ENCODE measurements around the gene GRK6. TPM values are rescaled to one million over a fixed set of nuclear protein-coding genes. Genes with fewer than 3 reads are reported as not detected.
"Not testable (repeated sequence)": the region's sequence is repeated elsewhere in the genome, so short reads cannot be mapped to it uniquely, and the experiment has no call there.

GRK6 gene
- total RNA-seq, 1 donor from 2014 or later = 28.7 TPM

DNA sequence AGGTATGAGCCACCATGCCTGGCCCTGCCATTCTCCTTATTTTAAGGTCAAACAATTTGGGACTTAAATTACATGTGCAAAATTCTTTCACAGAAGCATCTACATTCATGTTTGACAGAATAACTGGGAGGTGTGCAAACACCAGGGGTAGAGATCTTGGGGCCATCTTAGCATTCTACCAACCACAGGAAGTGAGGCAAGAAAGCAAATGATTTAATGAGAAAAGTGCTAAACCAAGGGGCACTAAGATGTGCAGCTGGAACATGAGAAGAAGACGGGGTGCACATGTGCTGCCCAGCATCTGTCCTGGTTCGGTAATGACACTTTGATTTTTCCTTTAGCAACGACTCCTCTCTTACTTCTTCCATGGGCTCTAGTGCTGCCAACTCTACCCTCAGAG, 15.9 kb upstream of the GRK6 start:
- intact Hi-C loops (cut with DNase I) = no loop called here
- H3K36me3 ChIP-seq = no peaks in the 10 kb centered on the region
- TF ChIP-seq CTCF (IDR thresholded peaks at IDR 0.05) (no peak), POLR2A (IDR thresholded peaks at IDR 0.05) (no peak), POLR2AphosphoS5 (IDR thresholded peaks at IDR 0.05; ENCODE audit: insufficient read depth in 1 of 2, low read depth in 1 of 2) (no peak)
- H3K27ac ChIP-seq = no peak overlapping the region
- no peak for DNase-seq (ENCODE audit: extremely low spot score in 2 of 2)
- no peaks in the 10 kb centered on the region for H3K9me3 ChIP-seq
- no peaks in the 10 kb centered on the region for H3K27me3 ChIP-seq
- no peak overlapping the region for H3K4me3 ChIP-seq
- no peaks in the 10 kb centered on the region for H3K4me1 ChIP-seq

- Histone ChIP-seq H3K27ac (no peak overlapping the region), H3K9me3 (no peaks in the 10 kb centered on the region), H3K27me3 (no peaks in the 10 kb centered on the region), H3K36me3 (no peaks in the 10 kb centered on the region), H3K4me3 (no peak overlapping the region), H3K4me1 (no peaks in the 10 kb centered on the region)
- intact Hi-C loops (cut with DNase I) = no loop called here
- no peak for DNase-seq (ENCODE audit: extremely low spot score in 2 of 2)
- TF ChIP-seq POLR2A (IDR thresholded peaks at IDR 0.05) (no peak), POLR2AphosphoS5 (IDR thresholded peaks at IDR 0.05; ENCODE audit: insufficient read depth in 1 of 2, low read depth in 1 of 2) (no peak), CTCF (IDR thresholded peaks at IDR 0.05) (no peak)
Observed at GRCh38 chr5:177412603-177413233, 13.8 kb upstream of the GRK6 start.

- TF ChIP-seq POLR2AphosphoS5 (IDR thresholded peaks at IDR 0.05; ENCODE audit: insufficient read depth in 1 of 2, low read depth in 1 of 2) = no peak
- TF ChIP-seq CTCF (IDR thresholded peaks at IDR 0.05) = no peak
- TF ChIP-seq POLR2A (IDR thresholded peaks at IDR 0.05) = no peak
- Histone ChIP-seq H3K4me1 (no peaks in the 10 kb centered on the region), H3K27me3 (no peaks in the 10 kb centered on the region), H3K9me3 (no peaks in the 10 kb centered on the region), H3K4me3 (no peak overlapping the region), H3K27ac (no peak overlapping the region), H3K36me3 (no peaks in the 10 kb centered on the region)
- intact Hi-C loops (cut with DNase I) = no loop called here
- DNase-seq (ENCODE audit: extremely low spot score in 2 of 2) = no peak
Observed at GRCh38 chr5:177414481-177414880, 12.0 kb upstream of the GRK6 start.

GRCh38 chr5:177417081-177417480, 9.4 kb upstream of the GRK6 start:
- intact Hi-C loops (cut with DNase I); H3K36me3 ChIP-seq; H3K27me3 ChIP-seq; H3K4me1 ChIP-seq; H3K4me3 ChIP-seq; H3K27ac ChIP-seq; H3K9me3 ChIP-seq; DNase-seq (ENCODE audit: extremely low spot score in 2 of 2): not testable (repeated sequence)

DNA sequence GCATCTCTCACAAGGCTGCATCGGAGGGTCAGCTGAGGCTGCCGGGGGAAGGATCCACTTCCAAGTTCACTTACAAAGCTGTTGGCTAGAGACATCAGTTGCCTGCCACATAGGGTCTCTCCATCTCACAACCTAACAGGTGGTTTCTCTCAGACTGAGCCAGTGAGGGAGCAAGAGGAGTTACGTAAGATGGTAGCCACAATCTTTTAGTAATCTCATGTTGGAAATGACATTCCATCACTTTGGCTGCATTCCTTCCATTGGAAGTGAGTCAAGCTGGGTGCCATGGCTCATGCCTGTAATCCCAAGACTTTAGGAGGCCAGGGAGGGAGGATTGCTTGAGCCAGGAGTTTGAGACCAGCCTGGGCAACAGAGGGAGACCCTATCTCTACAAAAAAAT, 7.4 kb upstream of the GRK6 start:
- Histone ChIP-seq H3K4me1 (no peaks in the 10 kb centered on the region), H3K27me3 (no peaks in the 10 kb centered on the region), H3K36me3 (no peaks in the 10 kb centered on the region), H3K4me3 (no peak overlapping the region), H3K9me3 (no peaks in the 10 kb centered on the region), H3K27ac (no peak overlapping the region)
- intact Hi-C loops (cut with DNase I) = no loop called here
- TF ChIP-seq POLR2AphosphoS5 (IDR thresholded peaks at IDR 0.05; ENCODE audit: insufficient read depth in 1 of 2, low read depth in 1 of 2) (no peak), POLR2A (IDR thresholded peaks at IDR 0.05) (no peak), CTCF (IDR thresholded peaks at IDR 0.05) (no peak)
- no peak for DNase-seq (ENCODE audit: extremely low spot score in 2 of 2)

- H3K4me1 ChIP-seq; intact Hi-C loops (cut with DNase I); H3K27ac ChIP-seq; H3K9me3 ChIP-seq; H3K36me3 ChIP-seq; H3K27me3 ChIP-seq; H3K4me3 ChIP-seq; DNase-seq (ENCODE audit: extremely low spot score in 2 of 2): not testable (repeated sequence)
Observed at GRCh38 chr5:177420472-177420871, 6.0 kb upstream of the GRK6 start.

Measured in vagina (tissue), 2 donors.